HT1080 (cell line): ENCODE results near the gene PILRB. TPM values are rescaled to one million over a fixed set of nuclear protein-coding genes. Genes with fewer than 3 reads are reported as not detected.
A peak's percentile ranks its signal among the peaks of the same experiment; 100 is the strongest.
"Not testable (repeated sequence)": the region's sequence is repeated elsewhere in the genome, so short reads cannot be mapped to it uniquely, and the experiment has no call there.

Source experiments
- DNase-seq: peaks from one replicate; pipeline ENCODE4 v3.0.0-alpha.2; 2015; ENCODE audit warnings: low read depth
- polyA plus RNA-seq, 2 experiments: library from polyadenylated mRNA; depleted of rRNA; stranded (reverse); fragments of >200 nt; gene quantifications; 2 replicates each; pipeline ENCODE4 v1.2.3, GENCODE V29; 2015
- total RNA-seq: library from RNA; depleted of rRNA; stranded (reverse); fragments of >200 nt; shearing (Covaris generic); gene quantifications from 2 replicates; pipeline ENCODE4 v1.2.3, GENCODE V29; 2014; rRNA removed

Gene PILRB
- 21.5 and 23.4 TPM in 2 replicates for total RNA-seq
- polyA plus RNA-seq (2015; cell fraction: cytosol; rRNA removed): 11.6 and 11.8 TPM in 2 replicates
- polyA plus RNA-seq (2015; cell fraction: nucleus; rRNA removed): 237 and 253 TPM in 2 replicates

- DNase-seq: no peak
Measured at GRCh38 chr7:100358027-100358856, at the start of gene PILRB. TSS of gene PILRB (plus strand) at chr7:100358117. CDS start at chr7:100358303, 186 bp downstream.

DNA sequence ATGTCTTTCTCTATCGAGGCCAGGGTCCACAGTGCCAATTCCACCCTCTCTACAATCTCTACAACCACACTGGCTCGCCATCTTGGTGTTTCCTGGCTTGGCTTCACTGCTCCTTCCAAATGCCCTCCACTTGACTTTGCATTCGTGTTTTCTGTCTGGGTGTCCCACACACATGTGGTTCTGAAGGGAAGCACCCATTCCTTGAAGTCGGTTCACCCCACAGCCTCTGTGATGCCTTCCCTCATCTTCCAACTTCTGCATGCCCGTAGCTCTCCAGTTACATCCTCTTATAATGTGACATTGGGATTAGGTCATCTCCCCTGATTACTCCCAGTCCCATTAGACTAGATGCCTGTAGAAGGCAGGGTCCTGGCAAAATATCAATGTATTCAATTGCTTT is 39.6 kb upstream of the PILRB start:
- not testable (repeated sequence) for DNase-seq

- DNase-seq: not testable (repeated sequence)
Measured at GRCh38 chr7:100321648-100322047, 36.3 kb upstream of the PILRB start.

DNA sequence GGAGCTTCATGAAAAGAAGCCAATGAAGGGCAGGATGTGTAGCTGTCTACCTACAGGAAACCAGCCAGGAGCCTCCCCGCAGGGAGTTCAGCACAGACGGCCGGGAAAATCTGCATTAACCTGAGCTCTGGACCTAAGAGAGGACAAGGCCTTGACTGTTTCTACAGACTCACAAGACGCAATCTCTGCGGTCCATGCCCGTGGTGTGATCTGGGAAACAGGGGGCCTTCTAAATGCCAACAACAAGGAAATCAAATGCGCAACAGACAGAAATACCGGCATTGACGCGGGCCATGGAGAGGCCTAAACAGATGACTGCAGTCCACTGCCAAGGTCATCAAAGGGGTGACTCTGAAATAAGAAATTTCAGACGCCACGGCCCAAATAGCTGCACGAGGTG is 33.7 kb upstream of the PILRB start:
- not testable (repeated sequence) for DNase-seq

- DNase-seq: not testable (repeated sequence)
Measured at GRCh38 chr7:100325671-100326070, 32.2 kb upstream of the PILRB start.

GRCh38 chr7:100326914-100327313 is 31.0 kb upstream of the PILRB start:
- not testable (repeated sequence) for DNase-seq

- DNase-seq: peak; percentile 96
Measured at GRCh38 chr7:100335566-100336466, 22.1 kb upstream of the PILRB start.

DNA sequence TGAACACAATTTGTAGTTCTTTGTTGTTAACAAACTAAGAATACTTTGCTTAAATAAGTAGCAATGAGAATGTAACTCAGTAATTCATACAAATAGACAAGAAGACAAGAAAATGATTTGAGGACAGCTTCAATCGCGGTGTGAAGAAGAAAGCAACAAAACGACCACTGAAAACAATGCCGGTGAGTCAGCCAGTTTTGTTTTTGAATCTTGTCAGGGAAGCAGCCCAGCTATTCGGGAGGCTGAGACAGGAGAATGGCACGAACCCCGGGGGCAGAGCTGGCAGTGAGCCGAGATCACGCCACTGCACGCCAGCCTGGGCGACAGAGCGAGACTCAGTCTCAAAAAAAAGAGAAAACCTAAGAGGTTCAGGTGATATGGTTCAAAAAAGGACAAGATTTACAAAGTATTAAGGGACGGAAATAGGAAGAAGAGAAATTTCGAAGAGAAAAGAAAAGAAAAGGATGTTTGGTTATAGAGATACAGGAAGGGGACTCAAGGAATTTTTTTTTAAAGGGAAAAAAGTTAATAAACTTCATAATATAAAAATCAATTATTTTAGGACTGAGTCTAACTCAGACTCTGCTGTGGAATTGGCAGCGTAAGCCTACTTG is 19.7 kb upstream of the PILRB start:
- DNase-seq: not testable (repeated sequence)

GRCh38 chr7:100341286-100341685 is 16.6 kb upstream of the PILRB start:
- DNase-seq: not testable (repeated sequence)

GRCh38 chr7:100342765-100343164 is 15.2 kb upstream of the PILRB start:
- DNase-seq: no peak

- DNase-seq: not testable (repeated sequence)
Measured at GRCh38 chr7:100344124-100344559, 13.8 kb upstream of the PILRB start.

- peak; percentile 69 for DNase-seq
Measured at GRCh38 chr7:100344560-100345287, 13.2 kb upstream of the PILRB start.

- not testable (repeated sequence) for DNase-seq
Measured at GRCh38 chr7:100345288-100345672, 12.6 kb upstream of the PILRB start.

DNA sequence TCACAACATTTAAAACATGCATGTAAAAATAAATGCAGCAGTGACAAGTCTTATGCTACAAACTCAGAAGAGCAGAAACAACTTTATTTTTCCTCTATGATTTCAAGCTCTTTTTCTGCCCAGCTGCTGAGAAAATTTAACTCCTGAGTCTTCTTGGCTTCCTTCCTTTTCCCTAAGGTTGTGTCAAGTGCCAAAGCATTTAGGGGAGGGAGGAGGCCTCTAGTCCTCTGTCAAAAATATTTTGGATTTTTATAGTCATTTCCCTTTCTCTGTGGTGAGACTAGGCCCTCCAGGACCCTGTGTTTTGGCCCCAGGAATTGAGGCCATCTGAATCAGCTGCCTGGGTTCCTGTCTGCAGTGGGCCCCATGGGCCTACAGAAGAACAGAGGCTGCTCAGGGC is 11.0 kb upstream of the PILRB start:
- no peak for DNase-seq

- no peak for DNase-seq
Measured at GRCh38 chr7:100348805-100349204, 9.1 kb upstream of the PILRB start.

- no peak for DNase-seq
Measured at GRCh38 chr7:100349757-100350156, 8.2 kb upstream of the PILRB start.

DNA sequence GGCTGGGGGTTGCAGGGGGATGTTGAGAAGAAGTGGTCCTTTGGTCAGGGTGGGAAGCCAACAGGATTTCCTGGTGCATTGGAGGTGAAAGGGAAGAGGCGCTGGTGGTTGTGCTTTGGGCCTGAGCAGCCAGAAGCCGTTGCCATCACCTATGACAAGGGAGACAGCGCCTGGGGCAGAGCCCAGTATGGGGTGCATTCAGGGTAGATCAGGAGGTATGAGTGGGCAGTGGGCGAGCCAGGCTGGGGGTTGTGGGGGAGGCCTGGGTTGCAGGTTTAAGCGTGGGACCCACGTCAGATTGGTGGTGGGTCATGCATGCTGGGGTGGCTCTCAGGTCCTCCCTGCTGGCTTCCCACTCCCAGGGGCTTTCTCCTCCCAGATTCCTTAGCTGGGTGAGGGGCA is 6.3 kb upstream of the PILRB start:
- no peak for DNase-seq

DNA sequence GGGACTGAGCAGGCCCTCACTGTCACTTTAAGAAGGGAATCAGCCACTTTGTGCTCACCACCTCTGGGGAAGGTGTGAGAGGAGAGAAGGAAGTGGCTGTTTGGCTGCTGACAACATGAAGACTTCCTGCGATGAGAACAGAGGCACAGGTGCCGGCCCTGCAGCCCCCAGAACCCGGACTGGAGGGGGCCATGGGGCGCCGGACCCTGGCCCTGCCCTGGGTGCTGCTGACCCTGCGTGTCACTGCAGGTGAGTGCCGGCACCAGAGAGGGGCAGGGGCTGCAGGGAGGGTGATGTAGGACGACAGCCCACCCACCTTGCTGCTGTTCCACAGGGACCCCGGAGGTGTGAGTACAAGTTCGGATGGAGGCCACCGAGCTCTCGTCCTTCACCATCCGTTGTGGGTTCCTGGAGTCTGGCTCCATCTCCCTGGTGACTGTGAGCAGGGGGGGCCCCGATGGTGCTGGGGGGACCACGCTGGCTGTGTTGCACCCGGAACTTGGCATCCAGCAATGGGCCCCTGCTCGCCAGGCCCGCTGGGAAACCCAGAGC is 5.6 kb upstream of the PILRB start:
- not testable (repeated sequence) for DNase-seq

DNA sequence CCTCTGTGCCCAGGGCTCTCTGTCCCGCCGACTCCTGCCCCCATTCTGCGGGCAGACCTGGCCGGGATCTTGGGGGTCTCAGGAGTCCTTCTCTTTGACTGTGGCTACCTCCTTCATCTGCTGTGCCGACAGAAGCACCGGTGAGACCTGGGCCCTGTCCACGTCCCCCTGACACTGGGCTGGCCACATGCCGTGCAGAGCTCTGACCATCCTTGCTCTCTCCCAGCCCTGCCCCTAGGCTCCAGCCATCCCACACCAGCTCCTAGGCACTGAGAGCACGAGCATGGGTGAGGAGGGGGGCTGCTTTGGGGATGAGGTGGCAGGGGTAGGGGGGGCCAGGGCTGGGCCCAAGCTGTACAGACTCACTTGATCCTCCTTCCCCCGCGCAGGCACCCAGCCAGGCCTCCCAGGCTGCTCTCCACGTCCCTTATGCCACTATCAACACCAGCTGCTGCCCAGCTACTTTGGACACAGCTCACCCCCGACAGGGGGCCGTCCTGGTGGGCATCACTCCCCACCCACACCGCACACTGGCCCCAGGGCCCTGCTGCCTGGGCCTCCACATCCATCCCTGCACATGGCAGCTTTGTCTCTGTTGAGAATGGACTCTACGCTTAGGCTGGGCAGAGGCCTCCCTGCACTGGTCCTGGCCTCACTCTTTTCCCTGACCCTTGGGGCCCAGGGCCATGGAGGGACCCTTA is 4.8 kb upstream of the PILRB start:
- DNase-seq: no peak
